WTC11 (cell line): ENCODE data around the gene CCDC43. TPM values are rescaled to one million over a fixed set of nuclear protein-coding genes. Genes with fewer than 3 reads are reported as not detected.

Experiments used
- ATAC-seq: fragments of 200-7000 bp; cut with Tn5 transposase; 2 replicates; pipeline ENCODE4 v1.10.0; 2021; ENCODE audit warnings: mild to moderate bottlenecking, moderate library complexity
- CTCF ChIA-PET: fragments of 300-600 bp; sonication (Branson Sonifier 250); formaldehyde crosslinking; loops from one replicate; lab custom pipeline; 2021; ENCODE audit warnings: antibody characterized with exemption; lab: Charles Lee
- POLR2A ChIA-PET: fragments of 350-600 bp; sonication (Branson Sonifier 250); formaldehyde crosslinking; loops from one replicate; lab custom pipeline; 2021; ENCODE audit warnings: antibody characterized with exemption; lab: Charles Lee
- DNase-seq: peaks from one replicate; pipeline ENCODE4 v3.0.0; 2021; ENCODE audit warnings: low spot score
- H3K27ac Mint-ChIP-seq: 2 replicates; pipeline ENCODE4 v1.8.0; 2021; ENCODE audit warnings: mixed read lengths
- H3K27me3 Mint-ChIP-seq: 2 replicates; pipeline ENCODE4 v1.8.0; 2021; ENCODE audit warnings: low read depth, mild to moderate bottlenecking, moderate library complexity, mixed read lengths
- H3K36me3 Mint-ChIP-seq: 2 replicates; pipeline ENCODE4 v1.8.0; 2021; ENCODE audit warnings: mixed read lengths
- H3K4me1 Mint-ChIP-seq: 2 replicates; pipeline ENCODE4 v1.8.0; 2022; ENCODE audit warnings: mixed read lengths
- H3K4me3 Mint-ChIP-seq: 2 replicates; pipeline ENCODE4 v1.8.0; 2021; ENCODE audit warnings: mild to moderate bottlenecking, moderate library complexity, mixed read lengths
- H3K9me3 Mint-ChIP-seq: 2 replicates; pipeline ENCODE4 v1.8.0; 2021; ENCODE audit warnings: mixed read lengths
- E2F5 ChIP-seq: sonication (generic); formaldehyde crosslinking; IDR thresholded peaks from 2 replicates; pipeline ENCODE4 v1.8.1; 2022; ENCODE audit warnings: mild to moderate bottlenecking, moderate library complexity, missing genetic modification reagents
- ESRRA ChIP-seq: sonication (generic); formaldehyde crosslinking; IDR thresholded peaks from 2 replicates; pipeline ENCODE4 v1.8.1; 2022; ENCODE audit warnings: mild to moderate bottlenecking, missing genetic modification reagents, borderline replicate concordance
- IRF1 ChIP-seq: sonication (generic); formaldehyde crosslinking; IDR thresholded peaks from 2 replicates; pipeline ENCODE4 v1.8.0; 2023; ENCODE audit warnings: missing genetic modification reagents
- JUN ChIP-seq: sonication (generic); formaldehyde crosslinking; IDR thresholded peaks from 2 replicates; pipeline ENCODE4 v1.8.0; 2023; ENCODE audit warnings: mild to moderate bottlenecking, missing genetic modification reagents
- OVOL2 ChIP-seq: fragments of 250-450 bp; sonication (Bioruptor Pico); IDR thresholded peaks from 2 replicates; pipeline ENCODE4 v1.9.0; 2021; ENCODE audit warnings: mild to moderate bottlenecking, borderline replicate concordance
- SP1 ChIP-seq: sonication (generic); formaldehyde crosslinking; conservative IDR thresholded peaks from 2 replicates; pipeline ENCODE4 v1.8.1; 2022; ENCODE audit warnings: missing genetic modification reagents
- ZNF396 ChIP-seq: fragments of 250-450 bp; sonication (Bioruptor Pico); IDR thresholded peaks from 2 replicates; pipeline ENCODE4 v1.8.0; 2021; ENCODE audit warnings: mild to moderate bottlenecking, moderate library complexity, borderline replicate concordance
- ZNF425 ChIP-seq: fragments of 250-450 bp; sonication (Bioruptor Pico); conservative IDR thresholded peaks from 2 replicates; pipeline ENCODE4 v1.9.0; 2021; ENCODE audit warnings: mild to moderate bottlenecking
- ZNF532 ChIP-seq: fragments of 250-450 bp; sonication (Bioruptor Pico); IDR thresholded peaks from 2 replicates; pipeline ENCODE4 v1.9.0; 2021; ENCODE audit warnings: mild to moderate bottlenecking, borderline replicate concordance
- total RNA-seq: library from RNA; stranded (reverse); gene quantifications from 3 replicates; pipeline ENCODE4 v1.2.3, GENCODE V29; 2021
- TF ChIP-seq, protein P1 (sequence below): sonication (generic); formaldehyde crosslinking; IDR thresholded peaks from 2 replicates; pipeline ENCODE4 v1.8.1; 2023; ENCODE audit warnings: mild to moderate bottlenecking, missing genetic modification reagents
- TF ChIP-seq, protein P2 (sequence below): sonication (generic); formaldehyde crosslinking; IDR thresholded peaks from 2 replicates; pipeline ENCODE4 v1.8.0; 2022; ENCODE audit warnings: mild to moderate bottlenecking, missing genetic modification reagents
- TF ChIP-seq, protein P3 (sequence below): sonication (generic); formaldehyde crosslinking; IDR thresholded peaks from 2 replicates; pipeline ENCODE4 v1.8.1; 2023; ENCODE audit warnings: mild to moderate bottlenecking, missing genetic modification reagents
- TF ChIP-seq, protein P4 (sequence below): sonication (generic); formaldehyde crosslinking; IDR thresholded peaks from 2 replicates; pipeline ENCODE4 v1.8.0; 2023; ENCODE audit warnings: missing genetic modification reagents, mild to moderate bottlenecking, borderline replicate concordance

Gene CCDC43
- total RNA-seq, 1 experiment from 2014 or later, result 37.9 TPM

- ChIA-PET CTCF (no interaction called here), POLR2A (no interaction called here)
- Mint-ChIP-seq H3K27me3 (no peaks in the 10 kb centered on the region), H3K36me3 (peaks cover 18% of the 10 kb centered on the region; the same call in 1 of the 2 replicates), H3K9me3 (no peaks in the 10 kb centered on the region), H3K4me3 (no peak overlapping the region)
- ATAC-seq, result no peak
- DNase-seq, result no peak
- TF ChIP-seq E2F5 (CRISPR knock-in tag) (no peak), OVOL2 (CRISPR knock-in tag) (no peak), ZNF425 (CRISPR knock-in tag) (no peak), ESRRA (CRISPR knock-in tag) (no peak), SP1 (no peak), IRF1 (CRISPR knock-in tag) (no peak), ZNF396 (CRISPR knock-in tag) (no peak), JUN (CRISPR knock-in tag) (no peak), ZNF532 (CRISPR knock-in tag) (no peak)
- TF ChIP-seq, protein P1, sequence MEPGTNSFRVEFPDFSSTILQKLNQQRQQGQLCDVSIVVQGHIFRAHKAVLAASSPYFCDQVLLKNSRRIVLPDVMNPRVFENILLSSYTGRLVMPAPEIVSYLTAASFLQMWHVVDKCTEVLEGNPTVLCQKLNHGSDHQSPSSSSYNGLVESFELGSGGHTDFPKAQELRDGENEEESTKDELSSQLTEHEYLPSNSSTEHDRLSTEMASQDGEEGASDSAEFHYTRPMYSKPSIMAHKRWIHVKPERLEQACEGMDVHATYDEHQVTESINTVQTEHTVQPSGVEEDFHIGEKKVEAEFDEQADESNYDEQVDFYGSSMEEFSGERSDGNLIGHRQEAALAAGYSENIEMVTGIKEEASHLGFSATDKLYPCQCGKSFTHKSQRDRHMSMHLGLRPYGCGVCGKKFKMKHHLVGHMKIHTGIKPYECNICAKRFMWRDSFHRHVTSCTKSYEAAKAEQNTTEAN (CRISPR knock-in tag), result no peak
- TF ChIP-seq, protein P2, sequence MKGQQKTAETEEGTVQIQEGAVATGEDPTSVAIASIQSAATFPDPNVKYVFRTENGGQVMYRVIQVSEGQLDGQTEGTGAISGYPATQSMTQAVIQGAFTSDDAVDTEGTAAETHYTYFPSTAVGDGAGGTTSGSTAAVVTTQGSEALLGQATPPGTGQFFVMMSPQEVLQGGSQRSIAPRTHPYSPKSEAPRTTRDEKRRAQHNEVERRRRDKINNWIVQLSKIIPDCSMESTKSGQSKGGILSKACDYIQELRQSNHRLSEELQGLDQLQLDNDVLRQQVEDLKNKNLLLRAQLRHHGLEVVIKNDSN (CRISPR knock-in tag), result no peak
- TF ChIP-seq, protein P3, sequence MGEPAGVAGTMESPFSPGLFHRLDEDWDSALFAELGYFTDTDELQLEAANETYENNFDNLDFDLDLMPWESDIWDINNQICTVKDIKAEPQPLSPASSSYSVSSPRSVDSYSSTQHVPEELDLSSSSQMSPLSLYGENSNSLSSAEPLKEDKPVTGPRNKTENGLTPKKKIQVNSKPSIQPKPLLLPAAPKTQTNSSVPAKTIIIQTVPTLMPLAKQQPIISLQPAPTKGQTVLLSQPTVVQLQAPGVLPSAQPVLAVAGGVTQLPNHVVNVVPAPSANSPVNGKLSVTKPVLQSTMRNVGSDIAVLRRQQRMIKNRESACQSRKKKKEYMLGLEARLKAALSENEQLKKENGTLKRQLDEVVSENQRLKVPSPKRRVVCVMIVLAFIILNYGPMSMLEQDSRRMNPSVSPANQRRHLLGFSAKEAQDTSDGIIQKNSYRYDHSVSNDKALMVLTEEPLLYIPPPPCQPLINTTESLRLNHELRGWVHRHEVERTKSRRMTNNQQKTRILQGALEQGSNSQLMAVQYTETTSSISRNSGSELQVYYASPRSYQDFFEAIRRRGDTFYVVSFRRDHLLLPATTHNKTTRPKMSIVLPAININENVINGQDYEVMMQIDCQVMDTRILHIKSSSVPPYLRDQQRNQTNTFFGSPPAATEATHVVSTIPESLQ (CRISPR knock-in tag), result no peak
- TF ChIP-seq, protein P4, sequence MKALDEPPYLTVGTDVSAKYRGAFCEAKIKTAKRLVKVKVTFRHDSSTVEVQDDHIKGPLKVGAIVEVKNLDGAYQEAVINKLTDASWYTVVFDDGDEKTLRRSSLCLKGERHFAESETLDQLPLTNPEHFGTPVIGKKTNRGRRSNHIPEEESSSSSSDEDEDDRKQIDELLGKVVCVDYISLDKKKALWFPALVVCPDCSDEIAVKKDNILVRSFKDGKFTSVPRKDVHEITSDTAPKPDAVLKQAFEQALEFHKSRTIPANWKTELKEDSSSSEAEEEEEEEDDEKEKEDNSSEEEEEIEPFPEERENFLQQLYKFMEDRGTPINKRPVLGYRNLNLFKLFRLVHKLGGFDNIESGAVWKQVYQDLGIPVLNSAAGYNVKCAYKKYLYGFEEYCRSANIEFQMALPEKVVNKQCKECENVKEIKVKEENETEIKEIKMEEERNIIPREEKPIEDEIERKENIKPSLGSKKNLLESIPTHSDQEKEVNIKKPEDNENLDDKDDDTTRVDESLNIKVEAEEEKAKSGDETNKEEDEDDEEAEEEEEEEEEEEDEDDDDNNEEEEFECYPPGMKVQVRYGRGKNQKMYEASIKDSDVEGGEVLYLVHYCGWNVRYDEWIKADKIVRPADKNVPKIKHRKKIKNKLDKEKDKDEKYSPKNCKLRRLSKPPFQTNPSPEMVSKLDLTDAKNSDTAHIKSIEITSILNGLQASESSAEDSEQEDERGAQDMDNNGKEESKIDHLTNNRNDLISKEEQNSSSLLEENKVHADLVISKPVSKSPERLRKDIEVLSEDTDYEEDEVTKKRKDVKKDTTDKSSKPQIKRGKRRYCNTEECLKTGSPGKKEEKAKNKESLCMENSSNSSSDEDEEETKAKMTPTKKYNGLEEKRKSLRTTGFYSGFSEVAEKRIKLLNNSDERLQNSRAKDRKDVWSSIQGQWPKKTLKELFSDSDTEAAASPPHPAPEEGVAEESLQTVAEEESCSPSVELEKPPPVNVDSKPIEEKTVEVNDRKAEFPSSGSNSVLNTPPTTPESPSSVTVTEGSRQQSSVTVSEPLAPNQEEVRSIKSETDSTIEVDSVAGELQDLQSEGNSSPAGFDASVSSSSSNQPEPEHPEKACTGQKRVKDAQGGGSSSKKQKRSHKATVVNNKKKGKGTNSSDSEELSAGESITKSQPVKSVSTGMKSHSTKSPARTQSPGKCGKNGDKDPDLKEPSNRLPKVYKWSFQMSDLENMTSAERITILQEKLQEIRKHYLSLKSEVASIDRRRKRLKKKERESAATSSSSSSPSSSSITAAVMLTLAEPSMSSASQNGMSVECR (CRISPR knock-in tag), result no peak
- TF ChIP-seq, all 79 proteins: peak for 0
- Mint-ChIP-seq H3K4me1 (no peaks in the 10 kb centered on the region), H3K27ac (no peak overlapping the region)
These were observed 12.4 kb downstream of the CCDC43 start for GRCh38 chr17:44677136-44677535.
